PC-9 (cell line): ENCODE data around the gene MICAL3. TPM values are rescaled to one million over a fixed set of nuclear protein-coding genes. Genes with fewer than 3 reads are reported as not detected.

Source experiments
- BruUV-seq: library from RNA; stranded (reverse); fragments of 400-500 nt; replicated peaks from 2 replicates; lab custom pipeline; 2021; lab: Mats Ljungman, UMichigan
- CTCF ChIA-PET: fragments of 300-600 bp; sonication (Branson Sonifier 250); formaldehyde crosslinking; loops from one replicate; lab custom pipeline; 2022; ENCODE audit warnings: antibody characterized with exemption; lab: Charles Lee
- POLR2A ChIA-PET: fragments of 300-600 bp; sonication (Branson Sonifier 250); formaldehyde crosslinking; loops from one replicate; lab custom pipeline; 2022; ENCODE audit warnings: antibody characterized with exemption; ENCODE audit not compliant: unreplicated experiment; lab: Charles Lee
- DNase-seq, 2 experiments: peaks; one replicate each; pipeline versions ENCODE4 v3.0.0 to v3.0.0-alpha.2; 2015 to 2022; ENCODE audit warnings: mixed read lengths in 1 of 2
- H2AFZ ChIP-seq: fragments of 200-600 bp; sonication (generic); 2 replicates; pipeline ENCODE4 v1.8.1; 2017; ENCODE audit warnings: antibody characterized with exemption
- H3F3A ChIP-seq: fragments of 200-600 bp; sonication (generic); 2 replicates; pipeline ENCODE4 v1.8.1; 2017; ENCODE audit warnings: antibody characterized with exemption, mild to moderate bottlenecking, low read depth; ENCODE audit not compliant: insufficient read depth
- H3K27ac ChIP-seq: fragments of 200-600 bp; sonication (generic); 2 replicates; pipeline ENCODE4 v1.6.1; 2016; ENCODE audit warnings: mixed run types
- H3K27me3 ChIP-seq: fragments of 200-600 bp; sonication (generic); 2 replicates; pipeline ENCODE4 v1.6.1; 2016; ENCODE audit warnings: low read depth, mixed run types; ENCODE audit not compliant: insufficient read depth
- H3K36me3 ChIP-seq: fragments of 200-600 bp; sonication (generic); 2 replicates; pipeline ENCODE4 v1.6.1; 2016; ENCODE audit warnings: low read depth, mixed run types
- H3K4me1 ChIP-seq: fragments of 200-600 bp; sonication (generic); replicated peaks from 2 replicates; pipeline ENCODE4 v1.6.1; 2016; ENCODE audit warnings: mixed run types; ENCODE audit not compliant: insufficient read depth
- H3K4me2 ChIP-seq: fragments of 200-600 bp; sonication (generic); 2 replicates; pipeline ENCODE4 v1.6.1; 2017; ENCODE audit warnings: mixed run types
- H3K4me3 ChIP-seq: fragments of 200-600 bp; sonication (generic); 2 replicates; pipeline ENCODE4 v1.6.1; 2016; ENCODE audit warnings: mixed run types
- H3K79me2 ChIP-seq: fragments of 200-600 bp; sonication (generic); 2 replicates; pipeline ENCODE4 v1.6.1; 2017; ENCODE audit warnings: low read depth, mixed run types
- H3K9me2 ChIP-seq: fragments of 200-600 bp; sonication (generic); 2 replicates; pipeline ENCODE4 v1.8.1; 2017; ENCODE audit warnings: mild to moderate bottlenecking; ENCODE audit not compliant: insufficient read depth
- H3K9me3 ChIP-seq: fragments of 200-600 bp; sonication (generic); 2 replicates; pipeline ENCODE4 v1.8.1; 2016; ENCODE audit warnings: low read depth; ENCODE audit not compliant: insufficient read depth
- H4K20me1 ChIP-seq: fragments of 200-600 bp; sonication (generic); 2 replicates; pipeline ENCODE4 v1.8.1; 2017; ENCODE audit not compliant: insufficient read depth
- EZH2 ChIP-seq: fragments of 200-600 bp; sonication (generic); IDR thresholded peaks from 2 replicates; pipeline ENCODE4 v1.8.0; 2017; ENCODE audit warnings: antibody characterized with exemption, low read depth
- intact Hi-C: fragments of 100-400 bp; cut with micrococcal nuclease; formaldehyde crosslinking; loops from one replicate; pipeline ENCODE4 v1.10.0; 2022; ENCODE audit not compliant: unreplicated experiment
- total RNA-seq: library from RNA; stranded (reverse); gene quantifications from 2 replicates; pipeline ENCODE4 v1.2.3, GENCODE V29; 2021
- TF ChIP-seq, protein P1 (sequence below): fragments of 200-600 bp; sonication (generic); conservative IDR thresholded peaks from 2 replicates; pipeline ENCODE4 v1.6.1; 2017; ENCODE audit warnings: mixed run types, antibody characterized with exemption, mild to moderate bottlenecking, moderate library complexity

The MICAL3 gene
- total RNA-seq, 1 experiment from 2014 or later = 27.4 TPM

DNA sequence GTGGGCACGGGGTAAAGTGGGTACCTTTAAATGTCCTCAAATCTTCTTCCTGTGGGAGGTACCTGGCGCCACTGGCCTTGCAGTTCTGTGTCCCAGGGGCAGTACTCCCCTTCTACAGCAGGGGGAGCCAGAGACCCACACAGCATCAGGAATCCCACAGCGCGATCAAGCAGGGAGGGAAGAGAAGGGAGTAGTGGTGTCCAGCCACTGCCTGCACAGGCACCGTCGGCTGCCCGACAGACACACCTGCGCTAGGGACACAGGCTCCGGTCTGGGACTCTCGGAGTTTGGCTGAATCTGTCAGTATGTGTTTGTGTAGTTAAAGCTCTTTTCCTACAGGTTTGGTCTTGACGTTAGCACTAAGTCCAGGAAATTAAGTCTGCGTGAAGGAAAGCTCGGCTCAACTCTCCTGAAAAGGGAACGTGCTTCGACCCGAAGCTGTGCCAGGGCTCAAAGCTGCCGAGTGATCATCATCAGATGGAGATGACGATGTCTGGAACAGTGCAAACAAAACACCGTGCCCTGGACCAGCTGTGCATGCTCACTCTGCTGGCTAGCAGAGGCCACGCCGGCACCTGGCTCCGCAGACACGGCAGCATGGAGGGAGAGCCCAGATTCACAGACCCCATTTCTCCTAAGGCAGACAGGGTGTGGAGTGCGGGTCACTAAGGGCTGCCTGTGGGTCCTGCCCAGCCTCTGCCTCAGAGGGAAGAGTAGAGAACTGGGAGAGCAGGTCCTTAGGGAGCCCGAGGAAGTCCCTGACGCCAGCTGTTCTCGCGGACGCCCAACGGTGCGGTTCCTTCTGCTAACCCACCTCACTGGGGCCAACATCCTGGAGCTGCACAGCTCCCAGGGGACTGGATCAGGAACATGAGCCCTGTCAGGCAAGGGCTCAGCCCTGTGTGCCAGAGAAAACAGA lies 194.1 kb downstream of the MICAL3 start:
- intact Hi-C loops = loop anchor here (1.0 kb wide), 2 partner anchors 246 to 320 kb away; partner anchors contain the start of gene USP18
- POLR2A ChIA-PET = interaction anchor here (0.7 kb wide), 1 partner anchor 246 kb away, joined by 3 read pairs; no protein-coding TSS in a partner anchor
- no peak overlapping the region for H3K4me2 ChIP-seq

GRCh38 chr22:17829695-17830042 lies 194.7 kb downstream of the MICAL3 start:
- Histone ChIP-seq H3K27me3 (no peaks in the 10 kb centered on the region), H3K4me3 (no peak overlapping the region), H3K4me1 (no peaks in the 10 kb centered on the region), H3K36me3 (no peaks in the 10 kb centered on the region), H3K9me3 (no peaks in the 10 kb centered on the region), H2AFZ (no peak overlapping the region), H3K4me2 (no peak overlapping the region), H4K20me1 (no peaks in the 10 kb centered on the region), H3K9me2 (no peaks in the 10 kb centered on the region), H3K79me2 (no peaks in the 10 kb centered on the region), H3F3A (no peaks in the 10 kb centered on the region), H3K27ac (no peak overlapping the region)
- CTCF ChIA-PET = interaction anchor here (2.4 kb wide), 1 partner anchor 246 kb away, joined by 17 read pairs; no protein-coding TSS in a partner anchor
- TF ChIP-seq, protein P1, sequence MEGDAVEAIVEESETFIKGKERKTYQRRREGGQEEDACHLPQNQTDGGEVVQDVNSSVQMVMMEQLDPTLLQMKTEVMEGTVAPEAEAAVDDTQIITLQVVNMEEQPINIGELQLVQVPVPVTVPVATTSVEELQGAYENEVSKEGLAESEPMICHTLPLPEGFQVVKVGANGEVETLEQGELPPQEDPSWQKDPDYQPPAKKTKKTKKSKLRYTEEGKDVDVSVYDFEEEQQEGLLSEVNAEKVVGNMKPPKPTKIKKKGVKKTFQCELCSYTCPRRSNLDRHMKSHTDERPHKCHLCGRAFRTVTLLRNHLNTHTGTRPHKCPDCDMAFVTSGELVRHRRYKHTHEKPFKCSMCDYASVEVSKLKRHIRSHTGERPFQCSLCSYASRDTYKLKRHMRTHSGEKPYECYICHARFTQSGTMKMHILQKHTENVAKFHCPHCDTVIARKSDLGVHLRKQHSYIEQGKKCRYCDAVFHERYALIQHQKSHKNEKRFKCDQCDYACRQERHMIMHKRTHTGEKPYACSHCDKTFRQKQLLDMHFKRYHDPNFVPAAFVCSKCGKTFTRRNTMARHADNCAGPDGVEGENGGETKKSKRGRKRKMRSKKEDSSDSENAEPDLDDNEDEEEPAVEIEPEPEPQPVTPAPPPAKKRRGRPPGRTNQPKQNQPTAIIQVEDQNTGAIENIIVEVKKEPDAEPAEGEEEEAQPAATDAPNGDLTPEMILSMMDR = no peak
- no peak for TF ChIP-seq EZH2
- no TSS peak for BruUV-seq
- no peak for DNase-seq
- POLR2A ChIA-PET = interaction anchor here (0.7 kb wide), 1 partner anchor 247 kb away, joined by 3 read pairs; no protein-coding TSS in a partner anchor
- intact Hi-C loops = loop anchor here (1.0 kb wide), 2 partner anchors 247 to 321 kb away; partner anchors contain the start of gene USP18

More for the DNA sequence above, 194.1 kb downstream of the MICAL3 start:
- H3K79me2 ChIP-seq = no peaks in the 10 kb centered on the region
- H3K9me3 ChIP-seq = no peaks in the 10 kb centered on the region
- CTCF ChIA-PET = interaction anchor here (2.4 kb wide), 1 partner anchor 245 kb away, joined by 17 read pairs; no protein-coding TSS in a partner anchor
- no peaks in the 10 kb centered on the region for H3K9me2 ChIP-seq
- H3K27ac ChIP-seq = no peak overlapping the region
- no TSS peak for BruUV-seq
- H3F3A ChIP-seq = no peaks in the 10 kb centered on the region
- peak; percentile 50 to 81 for DNase-seq
- H3K27me3 ChIP-seq = no peaks in the 10 kb centered on the region
- no peak overlapping the region for H2AFZ ChIP-seq
- H3K4me3 ChIP-seq = no peak overlapping the region
- H3K36me3 ChIP-seq = no peaks in the 10 kb centered on the region
- no peak for TF ChIP-seq EZH2
- TF ChIP-seq, protein P1 = peak; percentile 91
- H4K20me1 ChIP-seq = no peaks in the 10 kb centered on the region
- H3K4me1 ChIP-seq = no peaks in the 10 kb centered on the region

DNA sequence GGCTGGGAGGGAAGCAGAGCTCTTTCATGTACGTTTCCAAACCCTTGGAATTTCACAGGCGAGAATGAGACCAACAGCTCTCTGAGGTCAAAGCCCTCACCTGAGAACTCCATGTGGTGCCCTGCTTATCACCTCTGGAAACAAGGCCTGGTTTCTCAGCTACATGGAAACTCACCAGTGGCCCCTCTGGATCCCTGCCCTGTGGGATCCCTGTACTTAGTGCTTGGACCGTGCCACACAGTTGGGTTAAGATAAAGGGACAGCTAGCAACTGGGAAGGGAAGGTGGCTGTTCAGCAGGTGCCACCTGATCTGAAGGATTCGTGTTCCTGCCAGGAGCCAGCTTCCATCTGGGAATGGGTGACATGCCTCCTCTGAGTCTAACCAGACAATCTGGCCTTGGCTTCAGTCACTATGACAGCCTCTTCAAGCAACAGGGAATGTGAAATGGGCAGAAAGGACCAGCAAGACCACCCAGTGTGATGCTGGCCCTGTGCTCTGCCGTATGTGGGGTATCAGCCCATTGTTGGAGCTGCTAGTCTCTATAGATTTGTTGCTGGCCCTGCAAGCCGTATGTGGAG lies 195.8 kb downstream of the MICAL3 start:
- Histone ChIP-seq H3K79me2 (no peaks in the 10 kb centered on the region), H3K27ac (no peak overlapping the region), H3K9me3 (no peaks in the 10 kb centered on the region), H3K27me3 (no peaks in the 10 kb centered on the region), H3K4me2 (no peak overlapping the region), H3K4me1 (no peaks in the 10 kb centered on the region), H4K20me1 (no peaks in the 10 kb centered on the region), H3K4me3 (no peak overlapping the region), H3K9me2 (no peaks in the 10 kb centered on the region), H2AFZ (no peak overlapping the region), H3F3A (no peaks in the 10 kb centered on the region), H3K36me3 (no peaks in the 10 kb centered on the region)
- DNase-seq = no peak
- intact Hi-C loops = no loop called here
- BruUV-seq = no TSS peak
- ChIA-PET CTCF (interaction anchor here (2.4 kb wide), 1 partner anchor 247 kb away, joined by 17 read pairs; no protein-coding TSS in a partner anchor), POLR2A (no interaction called here)
- TF ChIP-seq, protein P1 = no peak
- no peak for TF ChIP-seq EZH2
